Activated CD4-positive, alpha-beta T cell treated with anti-CD3 and anti-CD28 coated beads, Interleukin-2, amount 10 ng/mL, durations not matched to agents 24 days and 14 days (primary cell): ENCODE results near the gene RB1. TPM values are rescaled to one million over a fixed set of nuclear protein-coding genes. Genes with fewer than 3 reads are reported as not detected.
"Not testable (repeated sequence)": the region's sequence is repeated elsewhere in the genome, so short reads cannot be mapped to it uniquely, and the experiment has no call there.

Source experiments
- DNase-seq: peaks from one replicate; pipeline ENCODE4 v3.0.0; 2022
- H3K27ac Mint-ChIP-seq: one replicate; pipeline ENCODE4 v1.8.0; 2022; ENCODE audit warnings: mild to moderate bottlenecking, mixed read lengths
- H3K27me3 Mint-ChIP-seq: one replicate; pipeline ENCODE4 v1.8.0; 2022; ENCODE audit warnings: mixed read lengths
- H3K36me3 Mint-ChIP-seq: one replicate; pipeline ENCODE4 v1.8.0; 2022; ENCODE audit warnings: low read depth, mild to moderate bottlenecking, mixed read lengths
- H3K4me1 Mint-ChIP-seq: one replicate; pipeline ENCODE4 v1.8.0; 2021; ENCODE audit warnings: mixed read lengths
- H3K4me3 Mint-ChIP-seq: one replicate; pipeline ENCODE4 v1.8.0; 2022; ENCODE audit warnings: mild to moderate bottlenecking, moderate library complexity, mixed read lengths
- H3K9me3 Mint-ChIP-seq: one replicate; pipeline ENCODE4 v1.8.0; 2021; ENCODE audit warnings: mixed read lengths
- intact Hi-C: fragments of 100-400 bp; cut with micrococcal nuclease; formaldehyde crosslinking; loops from one replicate; pipeline ENCODE4 v1.15.1; 2023
- total RNA-seq: library from RNA; stranded (reverse); gene quantifications from 2 replicates; pipeline ENCODE4 v1.2.3, GENCODE V29; 2022

Gene RB1
- total RNA-seq, 1 donor from 2014 or later = 29.0 TPM

DNA sequence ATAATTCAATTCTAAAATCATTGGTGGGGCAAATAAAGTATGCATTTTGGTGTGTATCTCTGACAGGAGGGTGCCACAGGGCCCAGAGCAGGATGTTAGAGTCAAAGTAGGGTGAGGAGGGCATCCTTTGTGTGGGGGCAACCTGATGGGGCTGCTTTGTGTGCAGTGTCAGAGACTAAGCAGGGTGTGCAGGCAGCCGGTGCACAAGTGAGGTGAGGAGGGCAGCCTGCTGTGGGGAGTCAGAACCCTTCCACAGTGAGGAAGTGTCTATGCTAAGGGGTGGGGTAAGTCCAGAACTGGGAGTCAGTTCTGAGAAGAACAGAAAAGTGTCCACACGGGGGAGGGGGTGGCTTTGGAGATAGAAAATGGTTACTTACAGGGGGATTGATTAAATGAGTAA, 40.7 kb downstream of the RB1 start:
- intact Hi-C loops = no loop called here
- Mint-ChIP-seq H3K36me3 (peaks cover 31% of the 10 kb centered on the region), H3K4me3 (no peak overlapping the region), H3K27ac (no peak overlapping the region), H3K9me3 (peaks cover 3% of the 10 kb centered on the region), H3K27me3 (no peaks in the 10 kb centered on the region), H3K4me1 (peaks cover 8% of the 10 kb centered on the region)
- DNase-seq = no peak

DNA sequence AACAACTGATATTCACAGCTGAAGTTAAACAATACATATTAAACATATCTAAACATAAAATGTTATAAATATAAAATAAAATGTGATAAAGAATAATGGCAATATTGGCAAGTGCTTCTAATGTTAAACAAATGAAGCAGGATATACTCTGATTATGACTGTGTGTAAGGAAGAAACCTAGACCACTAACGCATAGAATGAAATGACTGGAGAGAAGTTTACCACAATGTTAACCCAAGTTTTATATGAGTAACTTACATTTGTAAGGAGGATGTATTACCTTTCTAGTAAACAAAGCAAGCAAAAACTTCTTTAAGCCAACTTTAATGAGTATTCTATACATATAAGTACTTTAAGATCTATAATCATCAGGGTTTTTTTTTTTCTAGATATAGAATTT, 43.0 kb downstream of the RB1 start:
- Mint-ChIP-seq H3K4me1 (peaks cover 8% of the 10 kb centered on the region), H3K27me3 (no peaks in the 10 kb centered on the region), H3K9me3 (peaks cover 19% of the 10 kb centered on the region), H3K4me3 (no peak overlapping the region), H3K27ac (no peak overlapping the region), H3K36me3 (peaks cover 46% of the 10 kb centered on the region)
- intact Hi-C loops = loop anchor here (5.0 kb wide), 2 partner anchors 56 to 216 kb away; no protein-coding TSS in a partner anchor
- DNase-seq = no peak

DNA sequence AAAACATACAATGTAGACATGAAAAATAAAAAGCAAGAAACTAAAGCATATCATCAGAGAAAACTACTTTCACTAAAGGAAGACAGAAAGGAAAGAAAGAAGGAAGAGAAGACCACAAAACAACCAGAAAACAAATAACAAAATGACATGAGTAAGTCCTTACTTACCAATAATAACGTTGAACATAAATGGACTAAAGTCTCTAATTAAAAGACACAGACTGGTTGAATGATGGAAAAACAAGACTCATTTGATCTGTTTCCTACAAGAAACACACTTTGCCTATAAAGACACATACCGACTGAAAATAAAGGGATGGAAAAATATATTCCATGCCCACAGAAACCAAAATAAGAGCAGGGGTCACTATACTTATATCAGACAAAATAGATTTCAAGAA, 46.0 kb downstream of the RB1 start:
- Mint-ChIP-seq H3K4me3 (no peak overlapping the region), H3K36me3 (peaks cover 65% of the 10 kb centered on the region), H3K27me3 (no peaks in the 10 kb centered on the region), H3K4me1 (peaks cover 5% of the 10 kb centered on the region), H3K27ac (no peak overlapping the region), H3K9me3 (peaks cover 39% of the 10 kb centered on the region)
- DNase-seq = no peak
- intact Hi-C loops = loop anchor here (5.0 kb wide), 2 partner anchors 53 to 213 kb away; no protein-coding TSS in a partner anchor

- DNase-seq = no peak
- Mint-ChIP-seq H3K27me3 (no peaks in the 10 kb centered on the region), H3K4me3 (no peak overlapping the region), H3K4me1 (peaks cover 2% of the 10 kb centered on the region), H3K9me3 (peaks cover 47% of the 10 kb centered on the region), H3K27ac (no peak overlapping the region), H3K36me3 (peaks cover 63% of the 10 kb centered on the region)
- intact Hi-C loops = no loop called here
These were observed 50.0 kb downstream of the RB1 start for GRCh38 chr13:48353590-48353989.

DNA sequence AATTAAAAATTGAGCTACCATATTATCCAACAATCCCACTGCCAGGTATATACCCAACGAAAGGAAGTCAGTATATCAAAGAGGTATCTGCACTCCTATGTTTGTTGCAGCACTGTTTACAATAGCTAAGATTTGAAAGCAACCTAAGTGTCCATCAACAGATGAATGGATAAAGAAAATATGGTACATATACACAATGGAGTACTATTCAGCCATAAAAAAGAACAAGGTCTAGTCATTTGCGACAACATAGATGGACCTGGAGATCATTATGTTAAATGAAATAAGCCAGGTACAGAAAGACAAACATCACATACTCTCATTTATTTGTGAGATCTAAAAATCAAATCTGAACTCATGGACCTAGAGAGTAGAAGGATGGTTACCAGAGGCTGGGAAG, 52.0 kb downstream of the RB1 start:
- H3K27me3 Mint-ChIP-seq, DNase-seq, intact Hi-C loops, H3K27ac Mint-ChIP-seq, H3K4me3 Mint-ChIP-seq, H3K4me1 Mint-ChIP-seq: not testable (repeated sequence)
- Mint-ChIP-seq H3K9me3 (peaks cover 44% of the 10 kb centered on the region), H3K36me3 (peaks cover 55% of the 10 kb centered on the region)

- Mint-ChIP-seq H3K36me3 (peaks cover 46% of the 10 kb centered on the region), H3K4me3 (no peak overlapping the region), H3K4me1 (peaks cover 2% of the 10 kb centered on the region), H3K27me3 (no peaks in the 10 kb centered on the region), H3K9me3 (peaks cover 35% of the 10 kb centered on the region), H3K27ac (no peak overlapping the region)
- intact Hi-C loops = no loop called here
- DNase-seq = no peak
These were observed 53.2 kb downstream of the RB1 start for GRCh38 chr13:48356750-48357149.

GRCh38 chr13:48369988-48370387, 66.4 kb downstream of the RB1 start:
- no peak overlapping the region for H3K27ac Mint-ChIP-seq
- no peaks in the 10 kb centered on the region for H3K4me1 Mint-ChIP-seq
- no peaks in the 10 kb centered on the region for H3K27me3 Mint-ChIP-seq
- no peak for DNase-seq
- H3K36me3 Mint-ChIP-seq = peaks cover 27% of the 10 kb centered on the region
- H3K9me3 Mint-ChIP-seq = peaks cover 4% of the 10 kb centered on the region
- intact Hi-C loops = no loop called here
- H3K4me3 Mint-ChIP-seq = no peak overlapping the region

DNA sequence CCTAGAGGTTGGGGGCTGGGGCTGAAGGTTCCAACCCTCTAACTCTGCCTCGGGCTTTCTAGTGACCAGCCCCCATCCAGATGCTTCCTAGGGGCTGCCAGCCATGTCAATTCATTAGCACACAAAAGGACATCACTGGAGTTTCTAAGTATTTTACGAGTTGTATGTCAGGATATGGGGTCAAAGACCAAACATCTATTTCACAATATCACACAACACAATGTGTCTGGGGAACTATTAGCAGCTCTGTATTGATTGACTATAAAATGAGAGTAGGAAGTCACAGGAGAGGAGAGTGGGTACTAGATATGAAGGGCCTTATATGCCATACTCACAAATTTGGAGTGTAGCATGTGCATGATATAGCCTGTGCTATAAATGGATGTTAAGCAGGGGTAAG, 67.3 kb downstream of the RB1 start:
- Mint-ChIP-seq H3K4me1 (no peaks in the 10 kb centered on the region), H3K4me3 (no peak overlapping the region), H3K9me3 (peaks cover 4% of the 10 kb centered on the region), H3K27me3 (no peaks in the 10 kb centered on the region), H3K36me3 (peaks cover 26% of the 10 kb centered on the region), H3K27ac (no peak overlapping the region)
- intact Hi-C loops = no loop called here
- no peak for DNase-seq

GRCh38 chr13:48377857-48378256, 74.3 kb downstream of the RB1 start:
- no peak overlapping the region for H3K4me3 Mint-ChIP-seq
- peaks cover 50% of the 10 kb centered on the region for H3K36me3 Mint-ChIP-seq
- no peak overlapping the region for H3K27ac Mint-ChIP-seq
- DNase-seq = no peak
- intact Hi-C loops = no loop called here
- no peaks in the 10 kb centered on the region for H3K4me1 Mint-ChIP-seq
- peaks cover 4% of the 10 kb centered on the region for H3K9me3 Mint-ChIP-seq
- H3K27me3 Mint-ChIP-seq = no peaks in the 10 kb centered on the region

- no peak overlapping the region for H3K27ac Mint-ChIP-seq
- intact Hi-C loops = no loop called here
- H3K27me3 Mint-ChIP-seq = no peaks in the 10 kb centered on the region
- no peak overlapping the region for H3K4me3 Mint-ChIP-seq
- peaks cover 3% of the 10 kb centered on the region for H3K4me1 Mint-ChIP-seq
- DNase-seq = no peak
- no peaks in the 10 kb centered on the region for H3K9me3 Mint-ChIP-seq
- peaks cover 48% of the 10 kb centered on the region for H3K36me3 Mint-ChIP-seq
These were observed 77.0 kb downstream of the RB1 start for GRCh38 chr13:48380581-48380980.

DNA sequence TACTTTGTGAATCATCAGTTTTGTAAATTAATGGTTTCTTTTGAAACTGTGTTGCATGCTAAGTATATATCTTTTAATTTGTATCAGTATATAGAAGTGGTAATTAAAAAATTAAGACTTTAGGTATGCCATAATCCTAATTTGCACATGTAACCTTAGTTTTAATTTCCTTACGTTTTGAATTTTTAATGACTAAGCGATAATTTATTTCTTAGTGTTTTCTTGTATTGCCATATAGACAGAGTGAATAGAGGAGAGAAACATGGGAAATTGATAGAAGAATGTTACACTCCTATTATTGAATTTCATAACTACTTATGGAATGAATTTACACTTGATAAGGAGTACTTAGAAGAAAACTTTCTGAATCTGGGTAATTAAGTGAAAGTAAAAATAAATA, 79.8 kb downstream of the RB1 start:
- H3K36me3 Mint-ChIP-seq = peaks cover 45% of the 10 kb centered on the region
- no peak overlapping the region for H3K27ac Mint-ChIP-seq
- no peaks in the 10 kb centered on the region for H3K27me3 Mint-ChIP-seq
- intact Hi-C loops = no loop called here
- peaks cover 5% of the 10 kb centered on the region for H3K4me1 Mint-ChIP-seq
- H3K9me3 Mint-ChIP-seq = peaks cover 3% of the 10 kb centered on the region
- no peak for DNase-seq
- H3K4me3 Mint-ChIP-seq = no peak overlapping the region

GRCh38 chr13:48386816-48387215, 83.3 kb downstream of the RB1 start:
- Mint-ChIP-seq H3K9me3 (peaks cover 3% of the 10 kb centered on the region), H3K4me1 (peaks cover 13% of the 10 kb centered on the region), H3K27ac (no peak overlapping the region), H3K4me3 (no peak overlapping the region), H3K27me3 (no peaks in the 10 kb centered on the region), H3K36me3 (peaks cover 36% of the 10 kb centered on the region)
- DNase-seq = no peak
- intact Hi-C loops = no loop called here

DNA sequence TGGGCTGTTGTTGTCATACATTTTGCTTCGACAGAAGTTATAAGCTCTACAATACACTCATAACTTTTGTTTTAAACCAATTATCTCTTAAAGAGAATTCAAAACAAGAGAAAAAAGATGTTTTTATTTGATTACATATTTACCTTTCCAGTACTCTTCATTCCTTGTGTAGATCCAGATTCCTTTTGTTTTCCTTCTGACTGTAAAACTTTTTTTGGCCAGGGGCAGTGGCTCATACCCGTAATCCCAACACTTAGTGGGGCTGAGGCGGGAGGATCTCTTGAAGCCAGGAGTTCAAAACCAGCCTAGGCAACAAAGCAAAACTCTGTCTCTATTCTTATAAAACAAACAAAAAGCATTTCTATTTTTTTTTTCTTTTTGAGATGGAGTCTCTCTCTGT, 87.7 kb downstream of the RB1 start:
- no peak overlapping the region for H3K4me3 Mint-ChIP-seq
- no peaks in the 10 kb centered on the region for H3K27me3 Mint-ChIP-seq
- intact Hi-C loops = no loop called here
- H3K27ac Mint-ChIP-seq = no peak overlapping the region
- H3K36me3 Mint-ChIP-seq = peaks cover 51% of the 10 kb centered on the region
- no peak for DNase-seq
- H3K4me1 Mint-ChIP-seq = peaks cover 10% of the 10 kb centered on the region
- H3K9me3 Mint-ChIP-seq = peaks cover 11% of the 10 kb centered on the region

DNA sequence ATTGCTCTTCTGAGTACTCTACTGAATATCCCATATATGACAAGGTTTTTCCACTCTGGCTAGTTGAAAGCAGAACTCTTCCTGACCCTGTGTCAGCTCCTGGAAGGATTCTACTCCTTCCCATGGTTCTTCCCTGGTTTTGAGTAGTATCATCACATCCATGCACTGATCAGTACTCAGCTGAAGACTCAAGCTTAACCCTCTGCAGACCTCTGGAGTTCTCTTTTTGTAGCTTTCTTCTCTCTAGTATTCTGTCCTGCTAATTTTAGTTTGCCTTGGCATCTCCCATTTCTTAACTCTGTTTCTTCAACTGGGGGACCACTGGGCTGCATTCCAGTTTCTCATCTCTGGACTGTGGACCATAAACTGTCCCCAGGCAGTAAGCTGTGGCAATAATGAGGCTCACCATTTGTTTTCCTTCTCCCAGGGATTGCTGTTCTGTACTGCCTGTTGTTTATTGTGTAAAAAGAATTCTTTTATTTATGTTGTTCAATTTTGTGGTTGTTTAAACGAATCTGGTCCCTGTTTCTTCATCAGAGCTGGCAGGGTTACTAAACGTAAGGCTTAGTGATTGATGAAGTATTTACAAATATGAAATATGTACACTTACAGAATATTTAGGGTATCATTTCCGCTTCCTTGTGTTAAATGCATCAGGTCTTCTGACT, 89.6 kb downstream of the RB1 start:
- peaks cover 8% of the 10 kb centered on the region for H3K4me1 Mint-ChIP-seq
- peaks cover 18% of the 10 kb centered on the region for H3K9me3 Mint-ChIP-seq
- intact Hi-C loops = no loop called here
- no peaks in the 10 kb centered on the region for H3K27me3 Mint-ChIP-seq
- no peak for DNase-seq
- H3K36me3 Mint-ChIP-seq = peaks cover 56% of the 10 kb centered on the region
- H3K4me3 Mint-ChIP-seq = no peak overlapping the region
- no peak overlapping the region for H3K27ac Mint-ChIP-seq

- H3K4me3 Mint-ChIP-seq = no peak overlapping the region
- peaks cover 18% of the 10 kb centered on the region for H3K9me3 Mint-ChIP-seq
- H3K27ac Mint-ChIP-seq = no peak overlapping the region
- H3K4me1 Mint-ChIP-seq = peaks cover 8% of the 10 kb centered on the region
- H3K36me3 Mint-ChIP-seq = peaks cover 57% of the 10 kb centered on the region
- intact Hi-C loops = no loop called here
- H3K27me3 Mint-ChIP-seq = no peaks in the 10 kb centered on the region
- DNase-seq = no peak
These were observed 90.1 kb downstream of the RB1 start for GRCh38 chr13:48393698-48394085.
